ENCODE data around the gene GAS2.

Gene GAS2

DNA sequence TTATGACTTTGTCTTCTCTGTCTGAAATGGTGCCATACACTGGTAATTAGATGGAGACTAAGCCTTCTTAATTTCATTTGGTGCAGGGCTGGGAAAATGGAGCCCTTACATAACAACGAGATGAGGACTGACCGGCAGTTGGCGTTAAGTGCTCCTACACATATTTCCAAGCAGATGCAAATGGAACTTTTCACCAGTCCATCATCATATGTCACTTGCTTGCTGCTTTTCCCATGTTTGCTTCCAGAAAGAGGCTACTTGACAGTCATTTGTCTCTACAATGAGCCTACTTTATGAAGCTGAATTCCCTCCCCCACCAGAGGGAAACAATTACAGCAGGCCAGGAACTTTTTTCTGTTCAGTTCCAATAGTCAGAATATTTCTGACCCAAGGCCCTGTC is 130.6 kb downstream of the GAS2 start:
- TF ChIP-seq, protein P1, sequence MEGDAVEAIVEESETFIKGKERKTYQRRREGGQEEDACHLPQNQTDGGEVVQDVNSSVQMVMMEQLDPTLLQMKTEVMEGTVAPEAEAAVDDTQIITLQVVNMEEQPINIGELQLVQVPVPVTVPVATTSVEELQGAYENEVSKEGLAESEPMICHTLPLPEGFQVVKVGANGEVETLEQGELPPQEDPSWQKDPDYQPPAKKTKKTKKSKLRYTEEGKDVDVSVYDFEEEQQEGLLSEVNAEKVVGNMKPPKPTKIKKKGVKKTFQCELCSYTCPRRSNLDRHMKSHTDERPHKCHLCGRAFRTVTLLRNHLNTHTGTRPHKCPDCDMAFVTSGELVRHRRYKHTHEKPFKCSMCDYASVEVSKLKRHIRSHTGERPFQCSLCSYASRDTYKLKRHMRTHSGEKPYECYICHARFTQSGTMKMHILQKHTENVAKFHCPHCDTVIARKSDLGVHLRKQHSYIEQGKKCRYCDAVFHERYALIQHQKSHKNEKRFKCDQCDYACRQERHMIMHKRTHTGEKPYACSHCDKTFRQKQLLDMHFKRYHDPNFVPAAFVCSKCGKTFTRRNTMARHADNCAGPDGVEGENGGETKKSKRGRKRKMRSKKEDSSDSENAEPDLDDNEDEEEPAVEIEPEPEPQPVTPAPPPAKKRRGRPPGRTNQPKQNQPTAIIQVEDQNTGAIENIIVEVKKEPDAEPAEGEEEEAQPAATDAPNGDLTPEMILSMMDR (IDR thresholded peaks at IDR 0.05; ENCODE audit: borderline replicate concordance, insufficient read depth, low read depth, low read length): no peak
- no peak overlapping the region for H3K4me3 ChIP-seq (ENCODE audit: low read depth, low read length)

DNA sequence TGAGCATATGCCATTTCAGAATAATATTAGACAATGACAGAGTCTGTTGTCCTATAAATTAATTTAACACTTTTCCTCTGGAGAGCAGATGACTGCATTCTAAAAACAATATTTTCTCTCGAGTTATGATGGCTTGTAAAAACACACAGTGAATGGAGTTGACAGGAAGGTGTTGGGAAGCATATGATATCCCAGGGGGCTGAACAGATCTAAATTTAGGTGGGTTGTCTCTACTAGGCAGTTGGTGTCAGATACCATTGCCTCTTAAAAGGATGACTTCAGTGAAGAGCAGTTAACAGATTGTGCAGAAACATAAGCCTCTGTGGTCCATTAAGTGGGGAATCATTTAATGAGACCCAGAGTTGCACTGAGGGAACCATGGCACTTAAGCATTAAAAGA is 132.5 kb downstream of the GAS2 start:
- no peak overlapping the region for H3K4me3 ChIP-seq (ENCODE audit: low read depth, low read length)
- TF ChIP-seq, protein P1 (IDR thresholded peaks at IDR 0.05; ENCODE audit: borderline replicate concordance, insufficient read depth, low read depth, low read length): no peak

DNA sequence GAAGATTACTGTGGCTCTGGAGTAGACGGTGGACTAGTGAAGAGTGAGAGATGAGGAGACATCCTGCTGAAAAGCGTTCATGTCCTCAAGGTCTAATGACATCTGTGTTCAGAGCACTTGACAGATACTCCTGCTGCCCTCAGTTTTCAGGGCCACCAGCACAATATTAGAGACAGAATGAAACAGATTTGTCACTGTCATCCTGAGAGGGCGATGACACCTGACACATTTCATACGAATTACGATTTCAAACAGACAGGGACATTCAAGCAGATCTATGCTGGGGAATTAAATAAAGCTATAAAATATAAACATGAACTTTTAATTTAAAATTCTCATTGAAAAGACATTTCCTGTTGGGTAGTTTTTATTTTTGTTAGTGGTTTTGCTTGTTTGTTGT is 134.1 kb downstream of the GAS2 start:
- H3K4me3 ChIP-seq (ENCODE audit: low read depth, low read length): no peak overlapping the region
- TF ChIP-seq, protein P1 (IDR thresholded peaks at IDR 0.05; ENCODE audit: borderline replicate concordance, insufficient read depth, low read depth, low read length): no peak

GRCh38 chr11:22802861-22803260 is 136.4 kb downstream of the GAS2 start:
- no peak overlapping the region for H3K4me3 ChIP-seq (ENCODE audit: low read depth, low read length)
- TF ChIP-seq, protein P1 (IDR thresholded peaks at IDR 0.05; ENCODE audit: borderline replicate concordance, insufficient read depth, low read depth, low read length): no peak

DNA sequence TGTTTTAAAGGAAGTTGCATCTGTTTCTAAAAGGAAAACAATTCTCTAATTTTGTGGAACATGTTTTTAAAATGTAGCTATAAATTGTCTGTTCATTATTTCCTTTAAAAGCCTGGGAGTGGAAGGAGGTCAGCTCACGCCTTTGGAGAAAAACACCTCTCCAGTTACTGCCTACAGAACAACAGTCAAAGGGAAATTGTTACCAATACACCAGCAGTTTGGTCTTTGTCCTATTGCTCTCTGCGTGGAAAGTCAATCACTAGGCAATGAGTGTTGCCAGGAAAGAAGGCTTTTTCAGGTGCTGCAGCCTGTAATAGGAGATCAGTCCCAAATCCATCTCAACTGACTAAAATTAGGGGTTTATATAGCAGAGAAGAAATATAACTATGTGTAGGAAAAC is 141.0 kb downstream of the GAS2 start:
- TF ChIP-seq, protein P1 (IDR thresholded peaks at IDR 0.05; ENCODE audit: borderline replicate concordance, insufficient read depth, low read depth, low read length): no peak
- no peak overlapping the region for H3K4me3 ChIP-seq (ENCODE audit: low read depth, low read length)

DNA sequence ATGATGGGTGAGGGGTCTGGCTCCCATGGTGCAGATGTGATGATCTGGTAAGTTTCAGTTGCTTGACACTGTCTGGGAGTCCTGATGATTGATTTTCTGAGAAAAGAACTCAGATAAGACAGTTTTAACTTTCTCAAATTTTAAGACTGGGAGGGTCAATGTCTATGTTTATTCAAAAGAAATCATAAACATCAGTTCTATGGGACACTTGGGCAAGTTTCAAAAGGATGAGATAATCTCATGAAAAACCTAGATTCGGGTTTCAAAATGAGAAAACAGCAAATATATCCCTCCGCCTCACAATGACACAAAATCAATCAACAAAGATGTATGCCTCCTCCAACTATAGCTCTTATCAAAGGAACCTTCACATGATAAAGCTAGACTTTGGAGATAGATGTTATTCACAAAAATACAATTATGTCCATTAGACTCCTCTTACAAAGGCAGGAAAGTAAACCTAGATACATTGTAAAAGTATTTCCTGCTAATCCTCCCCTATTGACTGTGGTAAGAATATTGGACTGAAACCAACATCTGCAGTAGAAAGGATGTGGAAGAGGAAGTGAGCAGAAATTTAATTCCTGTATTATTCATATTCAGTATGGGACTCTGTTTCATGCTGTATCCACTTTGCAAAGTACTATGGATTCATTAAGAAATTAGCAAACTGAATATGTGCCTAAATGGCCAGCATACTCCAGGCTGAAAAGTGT is 141.6 kb downstream of the GAS2 start:
- no peak overlapping the region for H3K4me3 ChIP-seq (ENCODE audit: low read depth, low read length)
- TF ChIP-seq, protein P1 (IDR thresholded peaks at IDR 0.05; ENCODE audit: borderline replicate concordance, insufficient read depth, low read depth, low read length): no peak

GRCh38 chr11:22808571-22809197 is 142.3 kb downstream of the GAS2 start:
- no peak overlapping the region for H3K4me3 ChIP-seq (ENCODE audit: low read depth, low read length)
- TF ChIP-seq, protein P1 (IDR thresholded peaks at IDR 0.05; ENCODE audit: borderline replicate concordance, insufficient read depth, low read depth, low read length): no peak
